Limb (tissue), 2 donors: ENCODE measurements around the gene GPA33.

ENCODE experiments used
- DNase-seq, 2 donors: peaks; one replicate each; pipeline ENCODE4 v3.0.0-alpha.2; 2016; ENCODE audit errors: extremely low spot score in 2 of 2

Gene GPA33

GRCh38 chr1:167086768-167087167, 3.4 kb downstream of the GPA33 start:
- DNase-seq: no peak

- no peak for DNase-seq
These were observed 4.1 kb downstream of the GPA33 start for GRCh38 chr1:167086033-167086432.

- no peak for DNase-seq
These were observed 5.4 kb downstream of the GPA33 start for GRCh38 chr1:167084757-167085156.

GRCh38 chr1:167083871-167084270, 6.3 kb downstream of the GPA33 start:
- DNase-seq: no peak

GRCh38 chr1:167083066-167083665, 7.0 kb downstream of the GPA33 start:
- no peak for DNase-seq

GRCh38 chr1:167082511-167083027, 7.6 kb downstream of the GPA33 start:
- DNase-seq: no peak

- no peak for DNase-seq
These were observed 8.5 kb downstream of the GPA33 start for GRCh38 chr1:167081594-167082156.

- DNase-seq: no peak
These were observed 12.3 kb downstream of the GPA33 start for GRCh38 chr1:167077868-167078210.

GRCh38 chr1:167077128-167077867, 12.9 kb downstream of the GPA33 start:
- DNase-seq: no peak

GRCh38 chr1:167076136-167076710, 14.0 kb downstream of the GPA33 start:
- DNase-seq: no peak

GRCh38 chr1:167071286-167071685, 18.9 kb downstream of the GPA33 start:
- DNase-seq: no peak

- DNase-seq: no peak
These were observed 21.4 kb downstream of the GPA33 start for GRCh38 chr1:167068761-167069160.

GRCh38 chr1:167067904-167068303, 22.3 kb downstream of the GPA33 start:
- no peak for DNase-seq

- peak; percentile 60 to 91 for DNase-seq
These were observed 23.6 kb downstream of the GPA33 start for GRCh38 chr1:167066333-167067122.

GRCh38 chr1:167065471-167065870, 24.7 kb downstream of the GPA33 start:
- no peak for DNase-seq

- no peak for DNase-seq
These were observed 25.6 kb downstream of the GPA33 start for GRCh38 chr1:167064621-167065020.

- DNase-seq: no peak
These were observed 29.1 kb downstream of the GPA33 start for GRCh38 chr1:167061073-167061464.

GRCh38 chr1:167060141-167061072, 29.8 kb downstream of the GPA33 start:
- DNase-seq: no peak

- no peak for DNase-seq
These were observed 30.4 kb downstream of the GPA33 start for GRCh38 chr1:167059809-167060107.

GRCh38 chr1:167059045-167059808, 30.9 kb downstream of the GPA33 start:
- DNase-seq: peak; percentile 67 to 85
